MM.1S (cell line): ENCODE data around the gene PSMB9.

Experiments
- CTCF ChIP-seq: fragments of 300-600 bp; sonication (generic); IDR thresholded peaks from 2 replicates; pipeline ENCODE4 v1.5.1; 2016; ENCODE audit warnings: antibody characterized with exemption, low read length, mixed read lengths
- EZH2 ChIP-seq: fragments of 300-600 bp; sonication (generic); optimal IDR thresholded peaks from 2 replicates; pipeline ENCODE3; 2017; ENCODE audit warnings: low read depth, mild to moderate bottlenecking, antibody characterized with exemption, low read length, mixed read lengths
- EZH2phosphoT487 ChIP-seq: fragments of 300-600 bp; sonication (generic); IDR thresholded peaks from 2 replicates; pipeline ENCODE4 v1.6.1; 2018; ENCODE audit warnings: antibody characterized with exemption, low read length

GRCh38 chr6:32883789-32884188, 29.8 kb downstream of the PSMB9 start:
- TF ChIP-seq CTCF = no peak
- no peak for TF ChIP-seq EZH2
- TF ChIP-seq EZH2phosphoT487 = no peak
